ENCODE data around the gene RASSF10. TPM values are rescaled to one million over a fixed set of nuclear protein-coding genes. Genes with fewer than 3 reads are reported as not detected.

The RASSF10 gene
- total RNA-seq, 1 donor from 2014 or later, result 2.9 TPM

GRCh38 chr11:13012056-13012661, 3.0 kb downstream of the RASSF10 start:
- no peak overlapping the region for H3K9ac ChIP-seq
- H3K27ac ChIP-seq, result no peak overlapping the region
- H3K4me1 Mint-ChIP-seq, result peaks cover 48% of the 10 kb centered on the region
- peaks cover 54% of the 10 kb centered on the region for H3K4me1 ChIP-seq
- H3K9me3 ChIP-seq (ENCODE audit: low read depth), result no peaks in the 10 kb centered on the region
- H3F3A ChIP-seq (ENCODE audit: low read depth), result peaks cover 52% of the 10 kb centered on the region
- H4K20me1 ChIP-seq (ENCODE audit: low read depth), result peaks cover 24% of the 10 kb centered on the region
- peaks cover 49% of the 10 kb centered on the region for H3K27me3 ChIP-seq
- DNase-seq (ENCODE audit: low spot score), result peak; percentile 88
- H3K4me3 ChIP-seq, result peak overlapping the region; percentile 54
- no peak overlapping the region for H3K27ac Mint-ChIP-seq
- peak overlapping the region; percentile 92 for H3K4me2 ChIP-seq
- H3K36me3 ChIP-seq, result no peaks in the 10 kb centered on the region
- peak overlapping the region; percentile 90 for H3K4me3 Mint-ChIP-seq
- peaks cover 14% of the 10 kb centered on the region for H3K27me3 Mint-ChIP-seq (ENCODE audit: insufficient read depth, low read depth)
- no peak overlapping the region for H2AFZ ChIP-seq (replicated peaks)
- H3K79me2 ChIP-seq (ENCODE audit: low read depth), result peaks cover 7% of the 10 kb centered on the region
- no peaks in the 10 kb centered on the region for H3K36me3 Mint-ChIP-seq
- no peaks in the 10 kb centered on the region for H3K9me3 Mint-ChIP-seq
- TF ChIP-seq EZH2 (IDR thresholded peaks at IDR 0.05) (no peak), EZH2phosphoT487 (IDR thresholded peaks at IDR 0.05) (no peak), CTCF (IDR thresholded peaks at IDR 0.05) (no peak)

- no peak overlapping the region for H2AFZ ChIP-seq (replicated peaks)
- no peak overlapping the region for H3K27ac ChIP-seq
- H3K4me1 Mint-ChIP-seq, result peaks cover 43% of the 10 kb centered on the region
- H3K36me3 Mint-ChIP-seq, result no peaks in the 10 kb centered on the region
- H3K36me3 ChIP-seq, result no peaks in the 10 kb centered on the region
- H3K9ac ChIP-seq, result no peak overlapping the region
- H3K9me3 ChIP-seq (ENCODE audit: low read depth), result no peaks in the 10 kb centered on the region
- peaks cover 54% of the 10 kb centered on the region for H3K4me1 ChIP-seq
- H3K79me2 ChIP-seq (ENCODE audit: low read depth), result peaks cover 7% of the 10 kb centered on the region
- H3K4me3 ChIP-seq, result peak overlapping the region; percentile 54
- H3K4me3 Mint-ChIP-seq, result no peak overlapping the region
- TF ChIP-seq CTCF (IDR thresholded peaks at IDR 0.05) (no peak), EZH2phosphoT487 (IDR thresholded peaks at IDR 0.05) (no peak), EZH2 (IDR thresholded peaks at IDR 0.05) (no peak)
- no peak overlapping the region for H3K27ac Mint-ChIP-seq
- peak overlapping the region; percentile 92 for H3K4me2 ChIP-seq
- H3K27me3 Mint-ChIP-seq (ENCODE audit: insufficient read depth, low read depth), result peaks cover 14% of the 10 kb centered on the region
- H3F3A ChIP-seq (ENCODE audit: low read depth), result peaks cover 52% of the 10 kb centered on the region
- peaks cover 40% of the 10 kb centered on the region for H3K27me3 ChIP-seq
- H4K20me1 ChIP-seq (ENCODE audit: low read depth), result peaks cover 24% of the 10 kb centered on the region
- no peak for DNase-seq (ENCODE audit: low spot score)
- H3K9me3 Mint-ChIP-seq, result no peaks in the 10 kb centered on the region
These were observed 4.0 kb downstream of the RASSF10 start for GRCh38 chr11:13013054-13013488.

GRCh38 chr11:13015753-13016152, 6.6 kb downstream of the RASSF10 start:
- H3K36me3 ChIP-seq, result no peaks in the 10 kb centered on the region
- DNase-seq (ENCODE audit: low spot score), result no peak
- no peak overlapping the region for H3K4me3 Mint-ChIP-seq
- no peaks in the 10 kb centered on the region for H3K9me3 Mint-ChIP-seq
- peaks cover 15% of the 10 kb centered on the region for H4K20me1 ChIP-seq (ENCODE audit: low read depth)
- H3K27me3 ChIP-seq, result peaks cover 15% of the 10 kb centered on the region
- TF ChIP-seq EZH2phosphoT487 (IDR thresholded peaks at IDR 0.05) (no peak), EZH2 (IDR thresholded peaks at IDR 0.05) (no peak), CTCF (IDR thresholded peaks at IDR 0.05) (no peak)
- no peak overlapping the region for H3K27ac Mint-ChIP-seq
- no peaks in the 10 kb centered on the region for H3K36me3 Mint-ChIP-seq
- H3K4me2 ChIP-seq, result no peak overlapping the region
- no peak overlapping the region for H3K4me3 ChIP-seq
- H3K9me3 ChIP-seq (ENCODE audit: low read depth), result no peaks in the 10 kb centered on the region
- H3K9ac ChIP-seq, result no peak overlapping the region
- peaks cover 25% of the 10 kb centered on the region for H3F3A ChIP-seq (ENCODE audit: low read depth)
- H2AFZ ChIP-seq (replicated peaks), result no peak overlapping the region
- no peak overlapping the region for H3K27ac ChIP-seq
- peaks cover 34% of the 10 kb centered on the region for H3K4me1 Mint-ChIP-seq
- peaks cover 36% of the 10 kb centered on the region for H3K4me1 ChIP-seq
- peaks cover 7% of the 10 kb centered on the region for H3K79me2 ChIP-seq (ENCODE audit: low read depth)
- peaks cover 8% of the 10 kb centered on the region for H3K27me3 Mint-ChIP-seq (ENCODE audit: insufficient read depth, low read depth)

Data from neural progenitor cell (in vitro differentiated cells).